Fibroblast of villous mesenchyme (primary cell): Measurements from ENCODE around the gene MAN2B2. TPM values are rescaled to one million over a fixed set of nuclear protein-coding genes. Genes with fewer than 3 reads are reported as not detected.

Source experiments
- DNase-seq: peaks from one replicate; pipeline ENCODE4 v3.0.0-alpha.2; 2010; ENCODE audit warnings: low read depth
- H3K4me3 ChIP-seq: 2 replicates; pipeline ENCODE4 v1.5.1; 2011; ENCODE audit warnings: low read depth, mild to moderate bottlenecking, low read length
- total RNA-seq: library from RNA; depleted of rRNA; stranded (reverse); fragments of >200 nt; gene quantifications from 2 replicates; pipeline ENCODE4 v1.2.3, GENCODE V29; 2012
- TF ChIP-seq, protein P1 (sequence below): IDR thresholded peaks from 2 replicates; pipeline ENCODE4 v1.5.1; 2012; ENCODE audit warnings: low read depth, mild to moderate bottlenecking, low read length; ENCODE audit not compliant: insufficient read depth

MAN2B2 gene
- total RNA-seq, 1 donor: 14.2 TPM

DNA sequence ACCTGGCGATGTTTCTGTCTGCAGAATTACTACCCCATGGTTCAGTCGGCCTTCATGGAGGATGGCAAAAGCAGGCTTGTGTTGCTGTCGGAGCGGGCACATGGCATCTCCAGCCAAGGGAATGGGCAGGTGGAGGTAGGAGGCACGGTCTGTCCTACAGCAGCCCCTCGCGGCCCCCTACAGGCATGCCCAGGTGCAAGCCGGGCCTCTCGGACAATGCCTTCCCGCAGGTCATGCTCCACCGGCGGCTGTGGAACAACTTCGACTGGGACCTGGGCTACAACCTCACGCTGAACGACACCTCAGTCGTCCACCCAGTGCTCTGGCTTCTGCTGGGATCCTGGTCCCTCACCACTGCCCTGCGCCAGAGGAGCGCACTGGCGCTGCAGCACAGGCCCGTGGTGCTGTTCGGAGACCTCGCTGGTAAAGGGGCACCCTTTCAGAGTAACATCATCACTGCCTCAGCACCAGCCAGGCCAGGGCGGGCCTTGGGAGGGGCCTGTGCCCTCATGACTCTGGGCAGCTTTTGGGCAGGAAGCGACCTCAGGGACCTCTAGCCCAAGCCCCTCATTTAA is 36.0 kb downstream of the MAN2B2 start:
- TF ChIP-seq, protein P1, sequence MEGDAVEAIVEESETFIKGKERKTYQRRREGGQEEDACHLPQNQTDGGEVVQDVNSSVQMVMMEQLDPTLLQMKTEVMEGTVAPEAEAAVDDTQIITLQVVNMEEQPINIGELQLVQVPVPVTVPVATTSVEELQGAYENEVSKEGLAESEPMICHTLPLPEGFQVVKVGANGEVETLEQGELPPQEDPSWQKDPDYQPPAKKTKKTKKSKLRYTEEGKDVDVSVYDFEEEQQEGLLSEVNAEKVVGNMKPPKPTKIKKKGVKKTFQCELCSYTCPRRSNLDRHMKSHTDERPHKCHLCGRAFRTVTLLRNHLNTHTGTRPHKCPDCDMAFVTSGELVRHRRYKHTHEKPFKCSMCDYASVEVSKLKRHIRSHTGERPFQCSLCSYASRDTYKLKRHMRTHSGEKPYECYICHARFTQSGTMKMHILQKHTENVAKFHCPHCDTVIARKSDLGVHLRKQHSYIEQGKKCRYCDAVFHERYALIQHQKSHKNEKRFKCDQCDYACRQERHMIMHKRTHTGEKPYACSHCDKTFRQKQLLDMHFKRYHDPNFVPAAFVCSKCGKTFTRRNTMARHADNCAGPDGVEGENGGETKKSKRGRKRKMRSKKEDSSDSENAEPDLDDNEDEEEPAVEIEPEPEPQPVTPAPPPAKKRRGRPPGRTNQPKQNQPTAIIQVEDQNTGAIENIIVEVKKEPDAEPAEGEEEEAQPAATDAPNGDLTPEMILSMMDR: no peak
- no peak overlapping the region for H3K4me3 ChIP-seq
- DNase-seq: no peak

DNA sequence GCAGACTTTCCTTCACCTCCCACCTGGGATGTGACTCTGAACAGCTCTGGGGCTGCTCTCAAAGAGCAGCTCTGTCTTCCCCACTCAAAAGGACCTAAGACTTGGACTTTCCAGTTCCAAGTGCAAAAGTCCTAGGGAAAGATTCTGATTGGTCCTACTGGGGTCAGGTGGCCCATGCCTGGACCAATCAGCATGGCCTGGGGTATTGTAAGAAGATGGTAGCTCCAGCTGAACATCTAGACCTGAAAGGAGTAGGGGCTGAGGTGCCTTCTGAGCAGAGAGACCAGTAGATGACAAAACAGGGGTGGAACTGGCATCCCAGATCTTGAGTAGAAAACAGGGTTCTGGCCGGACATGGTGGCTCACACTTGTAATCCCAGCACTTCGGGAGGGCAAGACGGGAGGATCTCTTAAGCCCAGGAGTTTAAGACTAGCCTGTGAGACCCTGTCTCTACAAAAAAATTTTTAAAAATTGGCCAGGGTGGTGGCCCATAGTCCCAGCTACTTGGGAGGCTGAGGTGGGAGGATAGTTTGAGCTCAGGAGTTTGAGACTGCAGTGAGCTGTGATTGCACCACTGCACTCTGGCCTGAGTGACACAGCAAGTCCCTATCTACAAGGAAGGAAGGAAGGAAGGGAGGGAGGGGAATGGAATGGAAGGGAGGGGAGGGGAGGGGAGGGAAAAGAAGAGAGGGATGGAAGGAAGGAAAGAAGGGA is 38.1 kb downstream of the MAN2B2 start:
- H3K4me3 ChIP-seq: no peak overlapping the region
- DNase-seq: no peak
- TF ChIP-seq, protein P1: no peak

DNA sequence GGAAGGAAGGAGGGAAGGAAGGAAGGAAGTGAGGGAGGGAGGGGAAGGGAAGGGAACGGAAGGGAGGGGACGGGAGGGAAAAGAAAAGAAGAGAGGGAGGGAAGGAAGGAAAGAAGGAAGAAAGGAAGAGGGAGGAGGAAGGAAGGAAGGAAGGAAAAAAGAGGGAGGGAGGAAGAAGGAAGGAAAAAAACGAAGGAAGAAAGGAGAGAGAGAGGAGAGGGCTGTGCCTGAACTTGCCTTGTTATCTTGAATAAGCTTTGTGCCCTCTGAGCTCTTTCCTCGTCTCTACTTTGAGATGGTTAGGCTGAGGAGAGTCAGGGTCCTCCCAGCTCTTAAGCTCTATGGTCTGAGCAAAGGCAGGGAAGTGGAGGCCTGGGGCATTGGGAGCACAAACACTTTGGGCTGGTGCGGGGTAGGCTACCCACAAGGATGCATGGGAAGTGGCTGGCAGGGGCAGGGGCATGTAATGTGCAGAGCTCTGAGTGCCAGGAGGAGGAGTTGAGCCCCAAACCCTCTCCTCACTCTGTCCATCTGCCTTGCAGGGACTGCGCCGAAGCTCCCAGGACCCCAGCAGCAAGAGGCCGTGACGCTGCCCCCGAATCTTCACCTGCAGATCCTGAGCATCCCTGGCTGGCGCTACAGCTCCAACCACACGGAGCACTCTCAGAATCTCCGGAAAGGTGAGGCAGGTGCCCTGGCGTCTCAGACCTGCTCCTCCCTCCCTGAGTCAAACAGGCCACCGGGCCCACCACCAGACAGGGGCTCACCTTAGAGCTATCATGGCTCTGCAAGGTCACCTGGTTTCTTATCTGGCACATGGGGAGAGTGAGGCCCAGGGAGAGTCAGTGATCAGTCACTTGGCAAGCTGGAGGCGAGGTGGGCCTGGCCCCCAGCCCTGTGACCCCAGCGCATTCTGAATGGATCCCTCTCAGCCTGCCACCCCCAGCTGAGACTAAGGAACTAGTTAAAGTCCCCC is 39.0 kb downstream of the MAN2B2 start:
- TF ChIP-seq, protein P1: no peak
- DNase-seq: no peak

DNA sequence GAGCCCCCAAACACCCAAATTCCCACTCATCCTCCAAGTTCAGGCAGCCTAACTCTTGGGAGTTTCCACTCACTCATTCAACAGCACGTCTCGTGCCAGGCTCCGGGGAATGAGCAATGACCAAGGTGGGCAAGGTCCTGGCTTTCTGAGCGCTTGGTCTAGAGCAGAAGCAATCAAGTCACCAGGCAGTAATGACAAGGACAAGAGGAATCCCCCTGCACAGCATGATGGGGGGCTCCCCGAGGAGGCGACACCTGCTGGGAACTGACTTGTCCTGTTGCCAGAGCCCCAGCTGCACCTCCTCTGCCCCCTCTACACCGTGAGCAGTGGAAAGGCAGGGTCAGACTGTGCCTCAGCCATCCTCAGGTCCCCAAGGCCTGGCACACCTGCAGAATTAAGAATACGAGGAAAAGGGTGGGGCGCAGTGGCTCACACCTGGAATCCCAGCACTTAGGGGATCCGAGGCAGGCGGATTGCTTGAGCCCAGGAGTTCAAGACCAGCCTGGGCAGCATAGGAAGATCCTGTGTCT is 39.8 kb downstream of the MAN2B2 start:
- H3K4me3 ChIP-seq: no peak overlapping the region
- no peak for DNase-seq
- TF ChIP-seq, protein P1: no peak

More for the DNA sequence above, 39.0 kb downstream of the MAN2B2 start:
- no peak overlapping the region for H3K4me3 ChIP-seq

DNA sequence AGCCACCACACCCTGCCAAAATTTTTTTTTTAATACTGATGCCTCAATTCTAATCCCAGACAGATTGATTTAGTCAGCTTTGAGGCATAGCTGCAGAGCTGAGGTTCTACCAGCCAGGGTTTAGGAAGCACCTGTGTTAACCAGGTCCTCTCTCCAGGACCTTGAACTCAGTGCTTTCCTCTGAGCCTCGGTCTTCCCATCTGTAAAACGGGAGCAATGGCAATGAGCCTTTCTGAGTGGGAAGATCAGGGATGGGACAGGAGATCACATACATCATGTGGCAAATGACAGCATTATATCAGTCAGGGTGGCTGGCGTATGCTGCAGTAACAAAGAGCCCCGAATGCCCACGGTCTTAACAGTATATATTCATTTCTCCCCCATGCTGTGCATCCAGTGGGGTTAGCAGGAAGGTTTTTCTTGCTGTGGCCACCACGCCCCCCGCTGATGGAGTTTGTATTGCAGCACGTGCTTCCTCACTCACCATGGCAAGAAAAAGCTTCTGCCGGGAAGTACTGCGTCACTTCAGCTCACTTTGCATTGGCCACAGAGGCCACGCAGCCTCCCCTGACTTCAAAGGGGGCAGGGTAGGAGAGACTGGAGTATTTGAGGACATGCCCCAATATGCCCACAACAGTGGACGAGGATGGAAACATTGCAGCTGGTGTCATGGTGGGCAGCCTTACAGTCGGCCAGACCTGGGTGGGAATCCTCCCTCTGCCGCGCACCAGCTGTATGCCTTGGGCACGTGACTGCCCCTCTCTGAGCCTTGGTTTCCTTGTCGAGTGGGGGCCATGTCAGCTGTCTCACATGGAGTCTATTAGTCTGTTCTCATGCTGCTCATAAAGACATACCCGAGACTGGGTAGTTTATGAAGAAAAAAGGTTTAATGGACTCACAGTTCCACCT is 41.4 kb downstream of the MAN2B2 start:
- DNase-seq: no peak
- TF ChIP-seq, protein P1: no peak
- no peak overlapping the region for H3K4me3 ChIP-seq

DNA sequence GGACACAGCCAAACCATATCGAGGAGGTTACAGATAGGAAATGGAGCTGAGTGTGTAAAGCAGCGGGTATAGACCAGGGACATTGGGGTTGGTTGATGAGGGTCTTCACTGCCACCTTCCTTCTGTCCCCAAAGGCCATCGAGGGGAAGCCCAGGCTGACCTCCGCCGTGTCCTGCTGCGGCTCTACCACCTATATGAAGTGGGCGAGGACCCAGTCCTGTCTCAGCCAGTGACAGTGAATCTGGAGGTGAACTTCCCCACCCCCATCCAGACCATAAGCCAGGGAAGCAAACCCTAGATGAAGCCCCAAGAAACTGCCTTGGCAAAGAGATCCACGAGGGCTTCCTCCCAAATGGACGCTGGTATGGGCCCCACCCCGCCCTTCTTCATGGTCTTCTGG is 42.3 kb downstream of the MAN2B2 start:
- TF ChIP-seq, protein P1: no peak
- DNase-seq: no peak
- no peak overlapping the region for H3K4me3 ChIP-seq
